ENCODE data around the gene ZCCHC8.

ZCCHC8 gene

DNA sequence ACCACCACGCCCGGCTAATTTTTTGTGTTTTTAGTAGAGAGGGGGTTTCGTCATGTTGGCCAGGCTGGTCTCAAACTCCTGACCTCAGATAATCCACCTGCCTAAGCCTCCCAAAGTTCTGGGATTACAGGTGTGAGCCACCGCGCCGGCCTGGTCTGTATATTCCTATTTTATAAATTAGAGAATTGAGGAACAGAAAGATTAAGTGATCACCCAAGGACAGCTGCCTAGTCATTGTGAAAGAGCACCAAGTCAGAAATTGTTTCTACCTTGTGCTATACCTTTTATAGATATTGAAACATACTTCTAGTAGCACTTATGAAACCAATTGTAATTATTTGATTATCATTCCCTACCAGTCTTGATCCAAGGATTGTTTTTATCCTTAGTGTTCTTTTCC lies 28.3 kb upstream of the ZCCHC8 start:
- TF ChIP-seq, protein P1, sequence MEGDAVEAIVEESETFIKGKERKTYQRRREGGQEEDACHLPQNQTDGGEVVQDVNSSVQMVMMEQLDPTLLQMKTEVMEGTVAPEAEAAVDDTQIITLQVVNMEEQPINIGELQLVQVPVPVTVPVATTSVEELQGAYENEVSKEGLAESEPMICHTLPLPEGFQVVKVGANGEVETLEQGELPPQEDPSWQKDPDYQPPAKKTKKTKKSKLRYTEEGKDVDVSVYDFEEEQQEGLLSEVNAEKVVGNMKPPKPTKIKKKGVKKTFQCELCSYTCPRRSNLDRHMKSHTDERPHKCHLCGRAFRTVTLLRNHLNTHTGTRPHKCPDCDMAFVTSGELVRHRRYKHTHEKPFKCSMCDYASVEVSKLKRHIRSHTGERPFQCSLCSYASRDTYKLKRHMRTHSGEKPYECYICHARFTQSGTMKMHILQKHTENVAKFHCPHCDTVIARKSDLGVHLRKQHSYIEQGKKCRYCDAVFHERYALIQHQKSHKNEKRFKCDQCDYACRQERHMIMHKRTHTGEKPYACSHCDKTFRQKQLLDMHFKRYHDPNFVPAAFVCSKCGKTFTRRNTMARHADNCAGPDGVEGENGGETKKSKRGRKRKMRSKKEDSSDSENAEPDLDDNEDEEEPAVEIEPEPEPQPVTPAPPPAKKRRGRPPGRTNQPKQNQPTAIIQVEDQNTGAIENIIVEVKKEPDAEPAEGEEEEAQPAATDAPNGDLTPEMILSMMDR (conservative IDR thresholded peaks at IDR 0.05; ENCODE audit: low read length) = no peak
- DNase-seq (ENCODE audit: low read depth) = no peak
- H3K4me3 ChIP-seq (ENCODE audit: low read length) = no peak overlapping the region

DNA sequence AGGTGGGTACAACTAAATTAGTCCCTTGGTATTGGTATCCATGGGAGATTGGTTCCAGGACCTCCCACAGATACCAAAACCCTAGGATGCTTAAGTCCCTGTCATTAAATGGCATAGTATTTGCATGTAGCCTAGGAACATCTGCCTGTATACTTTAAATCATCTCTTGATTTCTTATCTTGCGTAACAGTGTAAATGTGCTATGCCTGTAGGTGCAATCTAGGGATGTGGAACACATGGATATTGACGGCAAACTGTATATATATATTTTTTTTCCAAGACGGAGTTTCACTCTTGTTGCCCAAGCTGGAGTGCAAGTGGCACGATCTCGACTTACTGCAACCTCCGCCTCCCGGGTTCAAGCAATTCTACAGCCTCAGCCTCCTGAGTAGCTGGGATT lies 27.9 kb upstream of the ZCCHC8 start:
- H3K4me3 ChIP-seq (ENCODE audit: low read length) = no peak overlapping the region; the same call in 1 of the 2 replicates
- TF ChIP-seq, protein P1 (conservative IDR thresholded peaks at IDR 0.05; ENCODE audit: low read length) = no peak
- DNase-seq (ENCODE audit: low read depth) = no peak

DNA sequence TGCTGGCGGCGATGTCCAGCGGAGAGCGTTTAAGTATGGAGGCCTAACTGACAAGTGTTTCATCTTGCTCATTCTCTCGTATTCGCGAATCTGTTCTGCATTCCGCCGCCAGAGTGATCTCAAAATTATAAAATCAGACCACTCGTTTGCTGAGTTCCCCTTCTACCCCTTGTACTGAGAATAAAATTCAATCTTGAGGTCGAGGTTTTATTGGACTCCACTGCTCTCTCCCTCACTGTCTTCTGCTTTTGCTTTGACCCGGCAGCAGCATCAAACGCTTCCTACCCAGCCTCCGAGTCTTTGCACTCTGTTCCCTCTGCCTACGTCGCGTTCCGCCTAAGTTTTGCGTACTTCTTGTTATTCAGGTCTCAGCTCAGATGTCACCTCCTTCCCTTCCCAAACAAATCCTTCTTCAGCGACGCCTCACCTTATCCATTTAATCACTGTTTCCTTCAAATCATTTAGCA lies 26.8 kb upstream of the ZCCHC8 start:
- H3K4me3 ChIP-seq (ENCODE audit: low read length) = peak overlapping the region; percentile 92
- DNase-seq (ENCODE audit: low read depth) = no peak
- TF ChIP-seq, protein P1 (conservative IDR thresholded peaks at IDR 0.05; ENCODE audit: low read length) = no peak

DNA sequence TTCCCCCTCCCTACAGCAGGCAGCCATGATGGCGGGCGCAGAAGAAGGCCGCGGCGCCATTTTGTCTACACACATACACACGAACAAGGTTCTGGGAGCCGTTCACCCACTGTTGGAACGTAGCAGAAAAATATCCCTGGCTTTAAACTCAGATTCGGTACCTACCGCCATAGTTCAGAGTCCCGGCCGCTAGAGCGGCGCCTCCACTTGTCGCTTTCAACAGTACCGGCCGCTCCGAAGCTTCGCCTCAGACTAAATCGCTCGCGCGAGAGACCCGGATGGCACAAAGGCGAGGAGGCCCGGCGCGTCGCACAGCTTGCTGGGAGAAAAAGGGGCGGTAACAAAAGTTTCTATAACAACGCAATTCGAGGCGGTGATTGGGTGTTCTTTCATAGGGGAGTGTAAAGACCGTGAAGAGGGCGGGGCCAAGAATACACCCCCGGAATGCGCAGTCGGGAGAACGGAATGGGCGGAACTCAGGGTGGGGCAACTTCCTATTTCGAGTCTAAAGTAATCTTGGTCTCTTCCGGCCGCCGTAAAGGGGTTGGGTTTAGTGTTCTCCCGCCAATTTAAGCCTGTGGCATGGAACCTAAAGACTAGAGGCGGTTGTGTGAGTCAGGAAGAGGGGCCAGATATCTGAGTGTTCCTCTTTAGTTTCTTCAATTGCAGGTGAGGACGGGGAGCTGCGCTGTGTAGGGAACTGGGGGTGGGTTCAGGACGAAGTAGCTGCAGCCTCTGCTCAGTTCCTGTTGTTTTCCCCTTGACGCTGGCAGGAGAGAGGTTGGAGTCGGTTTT lies 26.1 kb upstream of the ZCCHC8 start, which contains the start of the genes KNTC1 and RSRC2:
Gene KNTC1 (plus strand): TSS at position 567 of the 795 bp plus-strand sequence. CDS start 2,815 bp downstream, outside the sequence.
Gene RSRC2 (minus strand): TSS at position 254 of the 795 bp plus-strand sequence. CDS start 83 bp downstream, at position 171.
- peak; percentile 99 for DNase-seq (ENCODE audit: low read depth)
- TF ChIP-seq, protein P1 (conservative IDR thresholded peaks at IDR 0.05; ENCODE audit: low read length) = no peak
- peak within 1 kb of the TSS; percentile 94 for H3K4me3 ChIP-seq (ENCODE audit: low read length)

DNA sequence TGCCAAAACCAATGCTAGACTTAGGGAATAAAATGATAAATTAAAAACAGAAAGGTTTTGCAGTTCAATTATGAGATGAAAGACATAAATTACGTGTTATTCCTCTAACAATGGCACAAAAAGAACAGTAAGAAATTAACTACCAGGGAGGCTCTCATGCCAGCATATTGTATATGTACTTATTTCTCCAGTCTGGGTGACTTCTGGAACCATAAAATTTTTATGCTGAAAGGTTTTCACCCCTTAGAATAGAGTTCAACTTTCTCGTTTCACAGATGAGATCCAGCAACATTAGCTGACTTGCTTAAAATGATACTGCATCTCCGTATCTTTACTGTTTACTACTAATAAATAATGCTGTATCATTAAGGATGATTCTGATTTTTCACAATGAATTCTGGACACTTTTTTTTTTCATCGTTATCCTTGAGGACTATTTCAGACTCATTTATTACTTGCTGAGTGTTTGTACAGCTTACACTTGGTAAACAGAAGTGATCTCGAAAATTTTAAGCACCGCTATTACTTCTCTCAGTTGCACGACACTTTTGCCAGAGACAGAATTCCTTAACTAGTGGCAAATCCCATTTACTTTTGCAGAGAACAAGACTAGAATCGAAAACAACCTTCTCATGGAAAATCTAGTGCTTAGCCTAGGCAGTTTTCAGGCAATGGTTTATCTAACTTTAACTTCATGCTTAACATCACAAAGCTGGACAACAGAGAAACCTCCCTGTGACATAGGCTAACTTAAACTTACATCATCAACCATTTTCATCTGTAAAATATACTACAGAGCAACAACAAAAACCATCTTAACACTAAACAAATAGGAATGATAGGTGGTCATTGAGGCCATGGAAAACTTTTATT lies 23.4 kb upstream of the ZCCHC8 start:
- peak overlapping the region; percentile 74 for H3K4me3 ChIP-seq (ENCODE audit: low read length)
- DNase-seq (ENCODE audit: low read depth) = peak; percentile 14
- TF ChIP-seq, protein P1 (conservative IDR thresholded peaks at IDR 0.05; ENCODE audit: low read length) = no peak

DNA sequence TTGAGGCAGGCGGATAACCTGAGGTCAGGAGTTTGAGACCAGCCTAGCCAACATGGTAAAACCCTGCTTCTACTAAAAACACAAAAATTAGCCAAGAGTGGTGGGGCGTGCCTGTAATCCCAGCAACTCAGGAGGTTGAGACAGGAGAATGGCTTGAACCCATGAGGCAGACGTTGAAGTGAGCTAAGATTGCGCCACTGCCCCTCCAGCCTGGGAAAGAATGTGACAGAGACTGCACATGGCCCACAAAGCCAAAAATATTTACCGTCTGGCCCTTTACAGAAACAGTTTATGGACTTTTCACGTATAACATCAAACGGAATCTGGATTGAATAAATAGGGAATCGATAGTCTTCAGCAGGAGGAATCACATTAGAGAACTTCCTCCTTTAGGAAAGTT lies 22.5 kb upstream of the ZCCHC8 start:
- TF ChIP-seq, protein P1 (conservative IDR thresholded peaks at IDR 0.05; ENCODE audit: low read length) = no peak
- peak; percentile 86 for DNase-seq (ENCODE audit: low read depth)
- peak overlapping the region; percentile 74 for H3K4me3 ChIP-seq (ENCODE audit: low read length)

Data from AG10803 (cell line).